Occipital lobe (tissue), 2 donors: ENCODE results near the gene DES. TPM values are rescaled to one million over a fixed set of nuclear protein-coding genes. Genes with fewer than 3 reads are reported as not detected.

Source experiments
- DNase-seq: peaks from one replicate; lab custom pipeline; 2025; lab: John Stamatoyannopoulos, UW
- total RNA-seq: library from RNA; depleted of rRNA; stranded (reverse); fragments of >200 nt; gene quantifications from one replicate; pipeline ENCODE4 v1.2.3, GENCODE V29; 2014

The DES gene
- total RNA-seq, 1 donor from 2014 or later: 2.3 TPM

GRCh38 chr2:219419331-219420197 lies 1.4 kb downstream of the DES start:
- no peak for DNase-seq

DNA sequence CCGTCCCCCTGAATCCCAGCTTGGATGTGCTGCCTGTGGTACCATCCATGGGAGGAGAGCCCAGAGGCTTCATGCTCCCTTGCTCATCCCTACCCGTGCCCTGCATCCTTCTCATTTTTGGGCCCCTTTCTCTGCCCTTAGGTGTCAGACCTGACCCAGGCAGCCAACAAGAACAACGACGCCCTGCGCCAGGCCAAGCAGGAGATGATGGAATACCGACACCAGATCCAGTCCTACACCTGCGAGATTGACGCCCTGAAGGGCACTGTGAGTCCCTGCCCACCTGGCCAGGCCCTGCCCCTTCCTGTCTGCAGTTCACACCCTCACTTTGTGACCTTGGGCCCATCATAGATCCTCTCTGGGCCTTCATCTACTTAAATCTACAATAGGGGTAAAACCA lies 2.5 kb downstream of the DES start:
- DNase-seq: no peak

DNA sequence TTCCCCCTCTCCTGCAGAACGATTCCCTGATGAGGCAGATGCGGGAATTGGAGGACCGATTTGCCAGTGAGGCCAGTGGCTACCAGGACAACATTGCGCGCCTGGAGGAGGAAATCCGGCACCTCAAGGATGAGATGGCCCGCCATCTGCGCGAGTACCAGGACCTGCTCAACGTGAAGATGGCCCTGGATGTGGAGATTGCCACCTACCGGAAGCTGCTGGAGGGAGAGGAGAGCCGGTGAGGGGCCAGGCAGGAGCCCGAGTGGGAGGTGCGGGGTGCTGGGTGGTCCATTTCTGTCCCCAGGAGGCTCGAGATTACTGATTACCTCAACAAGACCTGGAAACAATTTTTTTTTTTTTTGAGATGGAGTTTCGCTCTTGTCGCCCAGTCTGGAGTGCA lies 3.1 kb downstream of the DES start:
- DNase-seq: no peak

DNA sequence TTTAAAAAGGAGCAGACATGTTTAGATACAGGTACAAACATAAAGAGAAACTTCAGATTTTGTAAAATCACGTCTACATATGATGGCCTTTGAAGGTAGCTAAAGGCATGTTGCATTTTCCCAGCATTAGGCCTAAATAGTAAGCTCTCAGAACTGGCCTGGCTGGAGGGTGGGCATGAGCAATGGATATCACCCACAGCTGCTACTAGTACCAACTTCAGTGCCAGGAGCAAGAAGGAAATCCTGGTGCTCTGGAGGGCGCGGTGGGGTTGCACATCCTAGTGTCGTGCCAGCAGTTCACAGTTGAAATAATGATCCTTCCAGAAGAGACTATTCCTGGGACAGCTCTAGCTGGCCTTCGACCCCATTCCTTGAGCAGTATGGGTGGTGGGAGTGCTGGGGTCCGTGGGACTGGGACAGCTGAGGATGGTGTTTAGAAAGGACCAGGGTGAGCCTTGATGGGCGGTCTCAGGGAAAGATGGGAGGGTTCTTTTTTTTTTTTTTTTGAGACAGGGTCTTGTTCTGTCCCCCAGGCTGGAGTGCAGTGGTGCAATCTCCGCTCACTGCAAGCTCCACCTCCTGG lies 4.9 kb downstream of the DES start:
- no peak for DNase-seq

DNA sequence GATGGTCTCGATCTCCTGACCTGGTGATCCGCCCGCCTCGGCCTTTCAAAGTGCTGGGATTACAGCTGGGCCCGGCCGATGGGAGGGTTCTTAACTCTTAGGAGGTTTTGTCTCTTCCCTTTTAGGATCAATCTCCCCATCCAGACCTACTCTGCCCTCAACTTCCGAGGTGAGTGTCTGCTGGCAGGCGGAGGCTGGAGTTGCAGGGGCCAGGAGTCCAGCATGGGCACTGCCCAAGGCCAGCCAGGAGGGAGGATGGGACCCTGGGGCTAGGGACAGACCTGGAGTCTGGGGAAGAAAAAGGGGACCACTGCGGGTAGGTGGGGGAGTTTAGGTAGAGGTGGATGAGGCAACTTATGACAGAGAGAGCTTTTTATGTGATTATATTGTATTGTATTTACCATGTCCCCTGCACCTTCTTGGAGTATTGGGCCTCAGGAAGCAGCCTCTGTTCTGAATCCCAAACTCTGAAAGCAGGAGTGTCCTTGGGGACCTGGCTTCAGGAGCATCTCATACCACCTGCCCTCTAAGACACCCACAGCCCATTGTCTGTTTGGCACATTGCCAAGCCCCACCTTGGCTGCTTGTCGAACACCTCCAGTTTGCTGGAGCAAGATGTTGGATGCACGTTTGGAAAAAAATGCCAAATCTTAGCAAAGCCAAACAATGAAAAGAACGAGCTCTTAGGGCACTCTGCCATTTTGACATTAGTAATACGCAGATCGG lies 5.6 kb downstream of the DES start:
- DNase-seq: no peak

DNA sequence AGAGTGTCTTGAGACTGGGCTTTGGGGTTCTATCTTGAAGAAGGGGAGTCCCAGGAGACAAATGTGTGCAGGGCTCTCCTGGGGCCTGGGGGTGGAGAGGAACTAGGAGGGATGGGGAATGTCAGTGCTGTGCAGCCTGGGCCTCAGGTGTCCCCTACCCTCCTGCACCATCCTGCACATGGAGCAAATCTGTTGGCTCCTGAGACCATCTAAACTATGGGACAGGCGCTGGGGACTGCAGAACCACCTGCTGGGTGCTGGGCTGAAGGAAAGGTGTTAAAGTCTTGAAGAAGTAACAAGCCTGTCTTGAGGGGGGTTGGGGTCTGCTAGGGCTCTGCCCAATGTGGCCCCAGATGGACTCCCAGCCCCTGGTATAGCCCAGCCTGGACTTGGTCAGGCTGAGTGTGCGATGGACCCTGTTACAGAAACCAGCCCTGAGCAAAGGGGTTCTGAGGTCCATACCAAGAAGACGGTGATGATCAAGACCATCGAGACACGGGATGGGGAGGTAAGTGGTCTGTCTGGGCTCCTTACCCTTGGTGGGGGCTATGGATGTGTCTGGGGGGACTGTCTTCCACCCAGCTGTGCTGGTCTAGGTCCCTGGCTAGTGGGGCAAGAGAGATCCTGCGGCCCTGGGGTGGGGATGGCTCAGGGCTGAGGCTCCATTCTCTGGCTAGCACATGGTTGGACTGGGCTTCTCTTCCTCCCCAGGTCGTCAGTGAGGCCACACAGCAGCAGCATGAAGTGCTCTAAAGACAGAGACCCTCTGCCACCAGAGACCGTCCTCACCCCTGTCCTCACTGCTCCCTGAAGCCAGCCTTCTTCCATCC lies 7.3 kb downstream of the DES start:
- DNase-seq: no peak

DNA sequence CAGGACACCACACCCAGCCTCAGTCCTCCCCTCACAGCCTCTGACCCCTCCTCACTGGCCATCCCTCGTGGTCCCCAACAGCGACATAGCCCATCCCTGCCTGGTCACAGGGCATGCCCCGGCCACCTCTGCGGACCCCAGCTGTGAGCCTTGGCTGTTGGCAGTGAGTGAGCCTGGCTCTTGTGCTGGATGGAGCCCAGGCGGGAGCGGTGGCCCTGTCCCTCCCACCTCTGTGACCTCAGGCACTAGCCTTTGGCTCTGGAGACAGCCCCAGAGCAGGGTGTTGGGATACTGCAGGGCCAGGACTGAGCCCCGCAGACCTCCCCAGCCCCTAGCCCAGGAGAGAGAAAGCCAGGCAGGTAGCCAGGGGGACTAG lies 7.9 kb downstream of the DES start:
- DNase-seq: no peak

- DNase-seq: no peak
These were observed 8.5 kb downstream of the DES start for GRCh38 chr2:219426534-219427136.

DNA sequence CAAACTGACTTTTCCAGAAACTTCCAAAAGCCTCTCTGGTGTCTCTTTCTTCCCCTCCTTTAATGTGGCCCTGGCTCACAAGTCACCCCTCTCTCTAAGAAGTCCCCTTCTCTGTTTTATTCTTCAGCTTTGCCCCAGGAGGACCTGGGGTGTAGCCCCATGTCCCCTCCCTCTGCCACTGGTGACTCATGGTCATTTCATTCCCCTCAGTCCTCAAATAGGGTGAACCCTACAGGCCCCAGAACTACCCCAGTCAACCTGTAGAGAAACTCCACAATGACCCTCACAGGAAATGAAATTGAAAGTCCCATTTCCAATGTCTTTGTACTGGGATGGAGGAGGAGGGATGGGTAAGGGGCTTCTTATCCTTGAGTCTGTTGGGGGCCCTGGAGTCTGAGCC lies 10.3 kb downstream of the DES start:
- no peak for DNase-seq

DNA sequence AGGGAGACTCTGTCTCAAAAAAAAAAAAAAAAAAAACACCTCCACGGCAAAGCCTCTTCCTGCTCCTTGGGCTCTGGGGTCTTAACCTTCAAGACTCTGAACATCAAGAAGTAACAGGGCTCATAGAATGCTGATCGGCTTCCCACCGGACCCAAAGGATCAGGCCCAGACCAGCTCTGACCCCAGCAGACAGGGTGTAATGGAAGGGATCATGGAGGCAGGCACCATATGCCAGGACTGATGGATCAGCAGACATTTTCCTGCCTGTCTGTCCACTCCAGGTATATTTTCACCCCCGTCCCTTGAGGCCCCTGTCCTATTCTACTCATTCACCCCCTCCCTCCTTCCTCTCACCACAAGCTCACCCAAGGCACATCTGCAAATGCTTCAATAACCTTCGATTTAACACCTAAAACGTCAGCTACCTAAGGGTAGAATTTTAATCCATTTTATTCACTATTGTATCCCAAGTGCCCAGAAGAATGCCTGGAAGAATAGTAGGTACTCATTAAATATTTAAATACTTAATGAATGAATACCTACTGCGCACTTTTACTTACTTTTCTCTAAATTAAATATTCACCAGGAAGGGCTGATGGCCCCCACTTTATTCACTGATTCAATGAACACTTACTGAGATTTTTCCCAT lies 11.9 kb downstream of the DES start:
- no peak for DNase-seq

- no peak for DNase-seq
These were observed 12.7 kb downstream of the DES start for GRCh38 chr2:219430633-219431615.

DNA sequence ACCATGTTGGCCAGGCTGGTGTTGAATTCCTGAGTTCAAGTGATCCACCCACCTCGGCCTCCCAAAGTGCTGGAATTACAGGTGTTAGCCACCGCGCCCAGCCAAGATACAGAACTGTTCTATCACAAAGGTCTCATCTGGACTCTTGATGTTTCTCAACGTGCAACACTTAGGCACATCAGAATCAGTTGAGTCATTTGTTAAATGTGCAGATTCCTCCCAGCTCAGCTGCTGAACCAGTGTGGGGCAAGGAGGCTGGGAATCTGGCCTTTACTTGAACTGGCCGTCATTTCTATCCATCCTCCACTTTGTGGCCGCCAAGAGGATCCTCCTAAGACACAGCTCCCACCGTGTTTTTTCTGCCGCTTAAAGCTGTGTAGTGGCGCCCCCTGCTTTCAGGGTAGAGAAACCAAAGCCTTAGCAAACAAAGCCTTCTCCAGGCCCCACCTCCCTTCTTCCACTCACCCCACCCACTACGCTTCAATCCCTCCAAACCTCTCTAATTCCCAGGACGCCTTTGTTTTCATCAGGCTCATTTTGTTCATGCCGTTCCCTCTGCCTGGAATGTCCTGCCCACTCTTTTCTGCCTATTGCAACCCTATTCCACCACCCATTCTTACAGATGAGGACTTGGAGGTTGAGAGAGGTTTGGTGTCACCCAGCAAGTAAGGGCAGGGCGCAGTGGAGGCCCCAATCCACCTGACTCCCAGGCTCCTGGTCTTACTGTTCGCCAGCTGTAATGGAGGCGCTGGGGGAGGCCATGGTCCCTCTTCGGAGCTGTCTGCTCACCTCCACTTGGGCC lies 15.7 kb downstream of the DES start:
- DNase-seq: no peak

GRCh38 chr2:219434468-219434717 lies 16.2 kb downstream of the DES start:
- DNase-seq: no peak

- DNase-seq: no peak
These were observed 16.7 kb downstream of the DES start, which contains the start of gene SPEG for GRCh38 chr2:219434718-219435525. Gene SPEG (plus strand): TSS chr2:219434843. CDS start chr2:219434978, 135 bp downstream.

DNA sequence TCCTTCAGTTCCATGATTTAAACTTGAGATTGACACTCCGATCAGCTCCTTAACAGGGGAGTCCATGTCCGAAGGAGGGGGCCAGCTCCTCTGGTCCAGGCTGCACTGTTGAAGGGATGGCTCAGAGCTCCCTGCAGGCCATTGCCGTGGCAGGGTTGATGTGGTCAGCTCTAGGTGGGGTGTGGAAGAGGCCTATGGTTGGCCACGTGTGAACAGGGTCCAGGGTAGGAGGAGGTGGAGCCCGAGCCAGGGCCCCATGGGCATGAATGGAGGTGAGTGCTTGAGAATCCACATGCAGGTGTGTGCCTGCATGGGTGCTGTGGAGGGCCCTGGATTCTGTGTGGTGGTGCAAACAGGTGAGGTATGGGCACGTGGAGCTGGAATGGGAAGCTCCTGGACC lies 17.5 kb downstream of the DES start:
- no peak for DNase-seq

DNA sequence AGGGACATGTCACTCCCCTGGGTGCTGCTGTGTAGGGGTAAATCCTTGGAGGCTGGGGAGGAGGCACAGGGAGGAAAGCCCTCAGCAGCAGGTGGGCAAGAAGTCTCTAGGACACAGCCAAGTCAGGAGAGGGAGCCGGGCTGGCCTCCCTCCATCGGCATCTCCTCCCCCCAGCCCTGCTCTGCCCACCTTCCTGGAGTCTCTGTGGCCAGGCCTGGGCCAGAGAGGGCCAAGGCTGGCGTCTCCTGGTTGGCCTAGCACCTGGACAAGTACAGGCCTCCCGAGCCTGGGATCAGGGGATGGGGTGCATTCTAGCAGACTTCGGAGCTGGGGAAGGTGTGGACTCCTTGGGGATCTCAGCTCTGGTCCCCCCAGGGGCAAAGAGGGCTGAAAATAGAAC lies 18.3 kb downstream of the DES start:
- DNase-seq: no peak

DNA sequence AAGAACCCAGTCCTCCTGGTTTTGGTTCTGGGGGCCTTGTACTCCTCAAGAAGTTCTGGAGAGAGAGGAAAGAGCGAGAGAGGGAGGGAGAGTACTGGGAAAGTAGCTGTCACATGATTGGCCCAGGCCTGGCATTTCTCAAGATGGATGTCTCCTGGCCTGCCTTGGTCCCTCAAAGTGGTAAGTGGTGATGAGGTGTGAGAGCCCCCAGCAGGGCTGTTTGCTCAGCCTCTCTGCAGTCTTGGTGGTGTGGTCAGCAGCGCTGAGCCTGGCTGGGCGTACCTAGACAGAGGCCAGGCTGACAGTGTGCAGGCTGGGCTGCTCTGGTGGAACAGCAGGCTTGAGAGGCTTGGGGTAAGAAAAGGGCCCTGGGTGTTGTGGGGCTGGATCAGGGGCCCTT lies 19.0 kb downstream of the DES start:
- no peak for DNase-seq

DNA sequence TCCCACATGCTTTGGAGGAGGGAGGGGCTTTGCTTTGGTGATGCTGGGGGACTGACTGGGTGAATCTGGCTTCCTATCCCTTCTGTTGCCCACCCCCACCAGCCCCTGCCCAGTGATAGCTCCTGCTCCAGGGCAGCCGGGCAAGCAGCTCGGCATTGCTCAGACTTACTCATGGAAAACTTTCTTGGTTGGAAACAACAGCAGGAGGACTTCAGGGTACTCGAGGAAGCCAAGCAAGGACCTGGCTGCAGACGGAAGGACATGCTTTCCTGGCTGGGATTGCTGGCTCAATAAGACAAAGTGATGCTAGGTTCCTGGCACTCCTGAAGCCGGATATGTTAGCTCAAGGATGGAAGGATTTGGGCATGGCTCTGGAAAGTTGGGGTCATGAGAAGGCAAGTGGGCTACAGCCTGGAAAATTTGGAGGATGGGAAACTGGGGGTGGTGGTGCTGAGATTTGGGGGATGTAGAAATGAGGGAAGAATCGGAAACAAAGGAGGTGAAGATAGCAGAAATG lies 19.6 kb downstream of the DES start:
- no peak for DNase-seq
